ENCODE data around the gene NEK6. TPM values are rescaled to one million over a fixed set of nuclear protein-coding genes. Genes with fewer than 3 reads are reported as not detected.

NEK6 gene
- total RNA-seq, 4 donors from 2014 or later, result 2.0 to 15.3 (median 7.3) TPM

DNA sequence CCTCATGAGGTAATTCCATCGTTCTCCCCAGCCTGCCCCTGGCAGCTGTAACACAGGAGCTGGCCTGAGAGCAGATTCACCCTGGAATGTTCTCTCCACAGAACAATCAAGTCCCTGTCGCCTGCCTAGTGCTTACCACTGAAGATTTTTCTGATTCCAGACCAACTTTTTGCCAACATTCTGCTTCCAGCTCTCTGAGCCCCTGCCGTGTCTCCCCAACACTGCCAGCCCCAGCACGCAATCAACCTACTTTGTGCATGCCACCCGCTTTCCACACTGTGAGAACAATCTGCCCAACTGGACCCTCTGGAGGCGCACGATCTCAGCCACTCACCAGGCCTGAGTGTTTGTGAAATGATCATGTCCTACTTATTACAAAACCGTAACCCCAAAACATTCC is 94.9 kb downstream of the NEK6 start:
- peaks cover 41 to 93% (median 49%) of the 10 kb centered on the region in 3 donors for H3K36me3 ChIP-seq
- H3K4me1 ChIP-seq, result peaks cover 0 to 4% (median 0%) of the 10 kb centered on the region in 3 donors
- H3K4me3 ChIP-seq, result no peak overlapping the region
- no peaks in the 10 kb centered on the region for H3K9me3 ChIP-seq
- intact Hi-C loops (cut with DNase I), result no loop called here
- no peaks in the 10 kb centered on the region for H3K27me3 ChIP-seq
- H3K27ac ChIP-seq, result peak overlapping the region in 1 of 4 donors; percentile 6
- no peak for DNase-seq
- no peak for TF ChIP-seq POLR2A (IDR thresholded peaks at IDR 0.05)
- TF ChIP-seq, protein P1, sequence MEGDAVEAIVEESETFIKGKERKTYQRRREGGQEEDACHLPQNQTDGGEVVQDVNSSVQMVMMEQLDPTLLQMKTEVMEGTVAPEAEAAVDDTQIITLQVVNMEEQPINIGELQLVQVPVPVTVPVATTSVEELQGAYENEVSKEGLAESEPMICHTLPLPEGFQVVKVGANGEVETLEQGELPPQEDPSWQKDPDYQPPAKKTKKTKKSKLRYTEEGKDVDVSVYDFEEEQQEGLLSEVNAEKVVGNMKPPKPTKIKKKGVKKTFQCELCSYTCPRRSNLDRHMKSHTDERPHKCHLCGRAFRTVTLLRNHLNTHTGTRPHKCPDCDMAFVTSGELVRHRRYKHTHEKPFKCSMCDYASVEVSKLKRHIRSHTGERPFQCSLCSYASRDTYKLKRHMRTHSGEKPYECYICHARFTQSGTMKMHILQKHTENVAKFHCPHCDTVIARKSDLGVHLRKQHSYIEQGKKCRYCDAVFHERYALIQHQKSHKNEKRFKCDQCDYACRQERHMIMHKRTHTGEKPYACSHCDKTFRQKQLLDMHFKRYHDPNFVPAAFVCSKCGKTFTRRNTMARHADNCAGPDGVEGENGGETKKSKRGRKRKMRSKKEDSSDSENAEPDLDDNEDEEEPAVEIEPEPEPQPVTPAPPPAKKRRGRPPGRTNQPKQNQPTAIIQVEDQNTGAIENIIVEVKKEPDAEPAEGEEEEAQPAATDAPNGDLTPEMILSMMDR (IDR thresholded peaks at IDR 0.05), result no peak
- 77 to 79% methylated on average over 8 of the region's 8 CpGs for WGBS, 2 donors

DNA sequence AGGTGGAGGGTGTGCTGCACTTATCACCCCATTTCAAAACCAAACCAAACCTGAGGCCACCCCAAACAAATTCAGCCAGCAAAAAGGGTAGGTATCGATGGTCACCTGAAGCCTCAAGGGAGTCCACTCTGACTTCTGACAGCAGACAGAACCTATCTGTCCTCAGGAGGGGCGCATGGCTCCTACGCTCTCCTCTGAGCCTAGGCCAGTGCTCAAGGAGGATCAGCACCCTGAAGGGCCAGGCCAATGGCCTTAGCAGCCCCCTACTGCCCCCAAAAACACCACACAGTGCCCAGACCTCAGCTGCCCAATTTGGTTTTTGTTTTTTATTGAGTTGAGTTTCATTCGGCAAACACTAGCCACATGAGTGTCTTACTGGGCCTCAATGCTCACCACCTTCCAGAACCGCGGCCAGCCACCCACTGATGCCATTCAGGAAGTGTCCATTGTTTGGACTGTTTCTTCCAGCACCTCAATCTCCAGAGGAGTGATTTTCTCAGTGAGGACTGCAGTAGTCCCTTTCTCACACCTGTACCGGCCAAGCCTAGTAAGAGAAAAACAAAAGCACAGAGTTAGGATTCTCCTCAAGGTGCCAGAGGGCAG is 95.5 kb downstream of the NEK6 start:
- intact Hi-C loops (cut with DNase I), result no loop called here

DNA sequence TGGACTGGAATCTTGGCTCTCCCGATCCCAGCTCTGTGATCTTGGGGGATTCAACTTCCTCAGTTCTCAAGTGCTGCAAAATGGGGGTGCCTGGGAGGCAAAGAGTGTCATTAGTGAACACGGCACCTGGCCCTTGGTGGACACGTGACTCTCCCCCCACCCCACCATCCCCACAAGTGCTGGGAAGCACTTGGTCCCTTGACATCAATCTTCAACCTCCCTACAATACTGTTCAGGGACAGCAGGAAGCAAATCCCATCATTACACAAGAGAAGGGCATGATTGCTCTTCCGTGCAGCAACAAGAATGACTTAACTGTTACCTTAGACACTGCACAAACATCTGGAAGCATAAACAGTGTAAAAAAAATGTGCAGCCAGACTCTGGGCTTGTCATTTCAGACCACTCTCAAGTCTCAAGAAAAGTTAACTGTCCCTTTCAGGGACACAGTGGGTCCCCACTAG is 96.1 kb downstream of the NEK6 start:
- TF ChIP-seq POLR2A (IDR thresholded peaks at IDR 0.05), result no peak
- TF ChIP-seq, protein P1 (IDR thresholded peaks at IDR 0.05), result no peak
- no peak overlapping the region for H3K4me3 ChIP-seq
- peak overlapping the region in 1 of 4 donors; percentile 14 for H3K27ac ChIP-seq
- peaks cover 34 to 86% (median 45%) of the 10 kb centered on the region in 3 donors for H3K36me3 ChIP-seq
- intact Hi-C loops (cut with DNase I), result no loop called here
- WGBS, 2 donors, result 68% methylated on average over 4 of the region's 4 CpGs; no CpG with 5 or more reads in 1 of the 2 donors
- no peaks in the 10 kb centered on the region for H3K9me3 ChIP-seq
- no peak for DNase-seq
- peaks cover 0 to 6% (median 0%) of the 10 kb centered on the region in 3 donors for H3K4me1 ChIP-seq
- H3K27me3 ChIP-seq, result no peaks in the 10 kb centered on the region

More for the DNA sequence above, 95.5 kb downstream of the NEK6 start:
- no peak for DNase-seq
- WGBS, 2 donors, result 95 to 98% methylated on average over 6 of the region's 7 CpGs
- no peaks in the 10 kb centered on the region for H3K9me3 ChIP-seq
- H3K36me3 ChIP-seq, result peaks cover 34 to 87% (median 49%) of the 10 kb centered on the region in 3 donors
- TF ChIP-seq, protein P1 (IDR thresholded peaks at IDR 0.05), result no peak
- TF ChIP-seq POLR2A (IDR thresholded peaks at IDR 0.05), result no peak
- H3K4me3 ChIP-seq, result no peak overlapping the region
- H3K27ac ChIP-seq, result peak overlapping the region in 1 of 4 donors; percentile 6
- H3K27me3 ChIP-seq, result no peaks in the 10 kb centered on the region
- peaks cover 0 to 6% (median 0%) of the 10 kb centered on the region in 3 donors for H3K4me1 ChIP-seq

DNA sequence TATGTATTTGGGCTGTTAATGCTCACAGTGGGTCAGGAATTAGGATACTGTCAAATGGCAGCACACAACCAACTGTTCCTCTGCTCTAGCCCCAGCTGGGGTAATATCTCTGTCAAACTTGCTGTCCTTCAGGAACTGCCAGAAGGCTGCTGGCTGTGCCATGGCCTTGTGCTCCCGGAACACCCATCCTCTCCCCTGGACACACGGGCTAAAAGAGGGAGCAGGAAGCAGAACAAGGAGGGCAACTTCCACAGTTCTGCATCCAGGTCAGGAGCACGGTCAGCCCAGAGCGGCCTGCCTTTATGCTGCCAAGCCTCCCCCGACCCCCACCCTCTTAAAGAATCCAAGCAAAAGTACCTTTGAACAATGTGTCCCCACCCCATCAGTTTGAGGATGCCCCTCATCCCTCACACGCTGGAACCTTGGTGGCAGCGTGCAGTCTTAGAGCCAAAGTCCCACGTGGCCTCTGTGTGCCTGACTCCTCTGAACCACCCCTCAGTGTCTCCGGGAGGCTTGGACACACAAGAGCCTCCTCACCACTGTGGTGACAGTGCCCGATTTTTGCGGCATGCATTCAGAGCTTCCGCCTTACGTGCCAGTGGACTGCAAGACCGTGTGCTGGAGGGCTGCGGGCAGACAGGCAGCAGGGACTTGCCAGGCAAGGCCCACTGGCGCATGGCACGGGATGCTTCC is 96.7 kb downstream of the NEK6 start:
- Histone ChIP-seq H3K4me3 (no peak overlapping the region), H3K36me3 (peaks cover 34 to 79% (median 40%) of the 10 kb centered on the region in 3 donors), H3K27me3 (no peaks in the 10 kb centered on the region), H3K27ac (peak overlapping the region in 1 of 4 donors; percentile 14), H3K4me1 (peaks cover 0 to 6% (median 0%) of the 10 kb centered on the region in 3 donors), H3K9me3 (no peaks in the 10 kb centered on the region)
- TF ChIP-seq, protein P1 (IDR thresholded peaks at IDR 0.05), result no peak
- no peak for TF ChIP-seq POLR2A (IDR thresholded peaks at IDR 0.05)
- 87 to 93% methylated on average over 5 to 8 of the region's 17 CpGs for WGBS, 2 donors
- no peak for DNase-seq
- intact Hi-C loops (cut with DNase I), result no loop called here

All from esophagus squamous epithelium (tissue), 5 donors.